ENCODE data around the gene SMARCAD1. TPM values are rescaled to one million over a fixed set of nuclear protein-coding genes. Genes with fewer than 3 reads are reported as not detected.

Gene SMARCAD1
- total RNA-seq, 4 donors from 2014 or later, result 14.2 to 27.7 (median 18.4) TPM

- H3K4me1 ChIP-seq, result no peaks in the 10 kb centered on the region
- WGBS, 2 donors (ENCODE audit: low coverage in 1 of 2), result 76 to 77% methylated on average over 4 of the region's 4 CpGs
- intact Hi-C loops (cut with DNase I; ENCODE audit: low total_unique reads) (no loop called here), in situ Hi-C loops (cut with MboI; ENCODE audit: low pct_ligation_motif_present in 1 of 4, low pct_unique_long_range_greater_than_20kb in 1 of 4, low sequenced_read_pairs in 3 of 4) (no loop called here)
- TF ChIP-seq CTCF (IDR thresholded peaks at IDR 0.05) (no peak), POLR2A (IDR thresholded peaks at IDR 0.05) (no peak), EP300 (IDR thresholded peaks at IDR 0.05; ENCODE audit: low read depth) (no peak), POLR2AphosphoS5 (IDR thresholded peaks at IDR 0.05) (no peak)
- no peak overlapping the region for H3K4me3 ChIP-seq
- no peak overlapping the region for H3K27ac ChIP-seq
- H3K36me3 ChIP-seq, result no peaks in the 10 kb centered on the region
- DNase-seq, result no peak
- no peaks in the 10 kb centered on the region for H3K27me3 ChIP-seq
- H3K9me3 ChIP-seq, result no peaks in the 10 kb centered on the region
Observed at GRCh38 chr4:94338681-94339351, 131.2 kb downstream of the SMARCAD1 start.

GRCh38 chr4:94339779-94340178, 132.1 kb downstream of the SMARCAD1 start:
- Histone ChIP-seq H3K9me3 (no peaks in the 10 kb centered on the region), H3K27me3 (no peaks in the 10 kb centered on the region), H3K4me3 (no peak overlapping the region), H3K36me3 (no peaks in the 10 kb centered on the region), H3K27ac (no peak overlapping the region), H3K4me1 (no peaks in the 10 kb centered on the region)
- intact Hi-C loops (cut with DNase I; ENCODE audit: low total_unique reads), result no loop called here
- in situ Hi-C loops (cut with MboI; ENCODE audit: low pct_ligation_motif_present in 1 of 4, low pct_unique_long_range_greater_than_20kb in 1 of 4, low sequenced_read_pairs in 3 of 4), result no loop called here
- no peak for DNase-seq
- 73 to 100% methylated on average over 2 to 9 of the region's 9 CpGs for WGBS, 2 donors (ENCODE audit: low coverage in 1 of 2)
- TF ChIP-seq POLR2A (IDR thresholded peaks at IDR 0.05) (no peak), POLR2AphosphoS5 (IDR thresholded peaks at IDR 0.05) (no peak), CTCF (IDR thresholded peaks at IDR 0.05) (no peak), EP300 (IDR thresholded peaks at IDR 0.05; ENCODE audit: low read depth) (no peak)

Other genes starting within 250 kb of the SMARCAD1 start
- 1 to 10 TPM in 3 of 4 donors, not detected in 1; 1.4 to 6.0 (median 3.5) TPM for gene HPGDS, start 135.0 kb downstream of the SMARCAD1 start, total RNA-seq
- 100 to 1,000 TPM in 2 of 4 donors, 10 to 100 TPM in 2; 62.9 to 133 (median 110) TPM for gene PDLIM5, start 244.1 kb downstream of the SMARCAD1 start, total RNA-seq

All from transverse colon (tissue), 4 donors.